Putamen (tissue), 1 donor: ENCODE measurements around the gene TRIM61.
"Not testable (repeated sequence)": the region's sequence is repeated elsewhere in the genome, so short reads cannot be mapped to it uniquely, and the experiment has no call there.

Experiments used
- DNase-seq: peaks from one replicate; pipeline ENCODE4 v3.0.0-alpha.2; 2016; ENCODE audit warnings: low spot score

TRIM61 gene

GRCh38 chr4:164977243-164978164, at the start of gene TRIM61:
Gene TRIM61 (minus strand): TSS chr4:164977657. CDS start chr4:164970002, 7,655 bp downstream.
- DNase-seq, result peak; percentile 66

- not testable (repeated sequence) for DNase-seq
These were observed 48.3 kb upstream of the TRIM61 start for GRCh38 chr4:165025782-165026181.

- not testable (repeated sequence) for DNase-seq
These were observed 42.5 kb upstream of the TRIM61 start for GRCh38 chr4:165019995-165020394.

- DNase-seq, result no peak
These were observed 39.5 kb upstream of the TRIM61 start for GRCh38 chr4:165016971-165017370.

- no peak for DNase-seq
These were observed 36.2 kb upstream of the TRIM61 start for GRCh38 chr4:165013691-165014090.

GRCh38 chr4:165011403-165011802, 33.9 kb upstream of the TRIM61 start:
- no peak for DNase-seq

GRCh38 chr4:165010991-165011390, 33.5 kb upstream of the TRIM61 start:
- no peak for DNase-seq

GRCh38 chr4:165010487-165010886, 33.0 kb upstream of the TRIM61 start:
- no peak for DNase-seq

- DNase-seq, result no peak
These were observed 32.2 kb upstream of the TRIM61 start for GRCh38 chr4:165009493-165010227.

GRCh38 chr4:165006886-165007285, 29.4 kb upstream of the TRIM61 start:
- no peak for DNase-seq

GRCh38 chr4:165006456-165006855, 29.0 kb upstream of the TRIM61 start:
- DNase-seq, result no peak

- DNase-seq, result no peak
These were observed 28.0 kb upstream of the TRIM61 start for GRCh38 chr4:165005352-165005925.

GRCh38 chr4:165001957-165002356, 24.5 kb upstream of the TRIM61 start:
- not testable (repeated sequence) for DNase-seq

- peak; percentile 59 for DNase-seq
These were observed 21.1 kb upstream of the TRIM61 start for GRCh38 chr4:164998526-164999080.

GRCh38 chr4:164997941-164998340, 20.5 kb upstream of the TRIM61 start:
- DNase-seq, result peak; percentile 69

GRCh38 chr4:164997324-164997723, 19.9 kb upstream of the TRIM61 start:
- DNase-seq, result no peak

- not testable (repeated sequence) for DNase-seq
These were observed 18.7 kb upstream of the TRIM61 start for GRCh38 chr4:164996123-164996522.

- DNase-seq, result not testable (repeated sequence)
These were observed 13.3 kb upstream of the TRIM61 start for GRCh38 chr4:164990786-164991185.

- no peak for DNase-seq
These were observed 12.0 kb upstream of the TRIM61 start for GRCh38 chr4:164989471-164989870.

GRCh38 chr4:164971929-164972328, 5.5 kb downstream of the TRIM61 start:
- DNase-seq, result not testable (repeated sequence)

GRCh38 chr4:164959896-164960295, 17.6 kb downstream of the TRIM61 start:
- DNase-seq, result no peak

- DNase-seq, result not testable (repeated sequence)
These were observed 18.0 kb downstream of the TRIM61 start for GRCh38 chr4:164959421-164959820.
